KMS-11 (cell line): ENCODE results near the gene GLIPR2.

Experiments
- H2AFZ ChIP-seq: fragments of 200-600 bp; sonication (generic); 2 replicates; pipeline ENCODE4 v1.6.1; 2016; ENCODE audit warnings: antibody characterized with exemption, mixed run types, low read depth
- H3K27ac ChIP-seq: fragments of 200-600 bp; sonication (generic); 2 replicates; pipeline ENCODE4 v1.6.1; 2016; ENCODE audit warnings: mild to moderate bottlenecking, mixed run types
- H3K27me3 ChIP-seq: fragments of 200-600 bp; sonication (generic); 2 replicates; pipeline ENCODE4 v1.6.1; 2017; ENCODE audit warnings: mild to moderate bottlenecking, low read depth, mixed run types, moderate library complexity; ENCODE audit not compliant: insufficient read depth
- H3K36me3 ChIP-seq: fragments of 200-600 bp; sonication (generic); 2 replicates; pipeline ENCODE4 v1.6.1; 2017; ENCODE audit warnings: mild to moderate bottlenecking, mixed run types; ENCODE audit not compliant: insufficient read depth
- H3K4me1 ChIP-seq: fragments of 200-600 bp; sonication (generic); 2 replicates; pipeline ENCODE4 v1.6.1; 2016; ENCODE audit warnings: mild to moderate bottlenecking, low read depth, mixed run types; ENCODE audit not compliant: poor library complexity, severe bottlenecking
- H3K4me2 ChIP-seq: fragments of 200-600 bp; sonication (generic); 2 replicates; pipeline ENCODE4 v1.7.0; 2016; ENCODE audit warnings: mild to moderate bottlenecking, mixed run types
- H3K4me3 ChIP-seq: fragments of 200-600 bp; sonication (generic); IDR thresholded peaks from 2 replicates; pipeline ENCODE4 v1.6.1; 2017; ENCODE audit warnings: low read depth, low read length, mixed read lengths; ENCODE audit not compliant: insufficient read depth
- H3K79me2 ChIP-seq: fragments of 200-600 bp; sonication (generic); 2 replicates; pipeline ENCODE4 v1.6.1; 2016; ENCODE audit warnings: low read depth, mixed run types; ENCODE audit not compliant: insufficient read depth
- H3K9ac ChIP-seq: fragments of 200-600 bp; sonication (generic); 2 replicates; pipeline ENCODE4 v1.6.1; 2016; ENCODE audit warnings: mild to moderate bottlenecking, mixed run types
- H4K20me1 ChIP-seq: fragments of 200-600 bp; sonication (generic); 2 replicates; pipeline ENCODE4 v1.6.1; 2016; ENCODE audit warnings: mild to moderate bottlenecking, mixed run types; ENCODE audit not compliant: insufficient read depth
- CTCF ChIP-seq: fragments of 200-600 bp; sonication (generic); conservative IDR thresholded peaks from 2 replicates; pipeline ENCODE4 v1.6.1; 2017; ENCODE audit warnings: low read depth, mild to moderate bottlenecking, antibody characterized with exemption, low read length, moderate library complexity, mixed read lengths

Gene GLIPR2

DNA sequence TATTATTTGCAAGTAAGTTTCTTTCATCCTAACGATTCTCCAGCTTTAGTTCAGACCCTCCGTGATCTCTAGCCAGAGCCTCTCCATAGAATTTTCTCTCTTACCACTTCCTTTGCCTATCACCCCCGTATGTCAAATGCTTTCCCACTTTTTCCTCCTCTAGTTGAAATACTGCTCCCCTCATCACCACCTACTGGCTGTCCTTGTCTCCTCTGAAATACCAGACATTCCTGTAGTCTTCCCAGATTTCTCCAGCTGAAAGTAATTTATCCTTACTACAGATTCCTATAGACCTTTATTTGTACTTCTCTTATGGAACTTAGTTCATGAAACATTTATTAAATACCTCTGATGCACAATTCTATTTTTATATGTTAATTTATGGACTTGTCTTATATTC is 36.0 kb upstream of the GLIPR2 start:
- H3K27ac ChIP-seq = no peak overlapping the region
- H3K79me2 ChIP-seq = no peaks in the 10 kb centered on the region
- TF ChIP-seq CTCF = no peak
- no peaks in the 10 kb centered on the region for H3K36me3 ChIP-seq
- peaks cover 6% of the 10 kb centered on the region for H3K4me1 ChIP-seq
- H3K9ac ChIP-seq = no peak overlapping the region
- no peak overlapping the region for H3K4me3 ChIP-seq
- no peaks in the 10 kb centered on the region for H4K20me1 ChIP-seq
- no peak overlapping the region for H3K4me2 ChIP-seq
- no peaks in the 10 kb centered on the region for H3K27me3 ChIP-seq
- H2AFZ ChIP-seq = no peak overlapping the region

DNA sequence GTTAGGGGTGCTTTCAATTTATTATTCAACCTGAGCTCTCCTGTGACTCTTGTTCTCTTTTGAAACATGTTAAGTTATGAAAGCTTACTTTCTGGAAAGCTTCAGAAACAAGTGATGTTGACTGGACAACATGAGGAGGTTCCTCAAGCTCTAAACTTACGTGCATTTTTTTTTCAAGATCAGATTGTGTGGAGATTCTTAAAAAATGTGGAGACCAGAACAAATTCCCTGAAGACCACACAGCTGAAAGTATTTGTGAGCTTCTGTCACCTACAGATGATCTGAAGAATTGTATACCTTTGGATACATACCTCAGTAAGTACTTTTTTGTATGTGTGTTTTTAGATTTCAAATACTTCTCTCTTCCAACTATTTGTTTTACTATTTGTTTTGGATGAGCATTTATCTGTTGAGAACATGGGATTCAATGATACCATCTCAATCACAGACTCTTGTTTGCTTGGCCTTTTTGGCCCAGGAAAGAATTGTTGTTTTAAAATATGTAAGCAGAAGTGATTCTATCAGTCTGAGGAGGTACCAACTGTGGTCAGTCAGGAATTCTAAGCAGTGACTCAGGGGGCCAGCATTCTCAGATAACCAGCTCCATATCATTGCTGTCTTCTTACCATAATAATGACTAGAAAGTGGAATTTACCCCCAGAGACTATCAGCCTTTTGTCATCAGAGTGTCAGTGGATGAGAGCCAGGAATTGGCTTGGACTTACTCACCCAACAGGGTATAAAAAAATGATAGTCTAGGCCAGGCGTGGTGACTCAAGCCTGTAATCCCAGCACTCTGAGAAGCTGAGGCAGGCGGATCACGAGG is 34.4 kb upstream of the GLIPR2 start:
- Histone ChIP-seq H3K4me1 (peaks cover 6% of the 10 kb centered on the region), H4K20me1 (no peaks in the 10 kb centered on the region), H3K4me2 (no peak overlapping the region), H2AFZ (no peak overlapping the region), H3K36me3 (no peaks in the 10 kb centered on the region), H3K4me3 (no peak overlapping the region), H3K9ac (no peak overlapping the region), H3K27me3 (no peaks in the 10 kb centered on the region), H3K27ac (no peak overlapping the region), H3K79me2 (no peaks in the 10 kb centered on the region)
- no peak for TF ChIP-seq CTCF

- Histone ChIP-seq H3K27me3 (no peaks in the 10 kb centered on the region), H3K36me3 (no peaks in the 10 kb centered on the region), H3K4me1 (peaks cover 6% of the 10 kb centered on the region), H3K9ac (no peak overlapping the region), H4K20me1 (no peaks in the 10 kb centered on the region), H2AFZ (peak overlapping the region; percentile 42; the same call in 1 of the 2 replicates), H3K79me2 (no peaks in the 10 kb centered on the region), H3K27ac (no peak overlapping the region), H3K4me3 (no peak overlapping the region), H3K4me2 (no peak overlapping the region)
- TF ChIP-seq CTCF = peak; percentile 88
Observed at GRCh38 chr9:36102742-36103495, 33.6 kb upstream of the GLIPR2 start.

DNA sequence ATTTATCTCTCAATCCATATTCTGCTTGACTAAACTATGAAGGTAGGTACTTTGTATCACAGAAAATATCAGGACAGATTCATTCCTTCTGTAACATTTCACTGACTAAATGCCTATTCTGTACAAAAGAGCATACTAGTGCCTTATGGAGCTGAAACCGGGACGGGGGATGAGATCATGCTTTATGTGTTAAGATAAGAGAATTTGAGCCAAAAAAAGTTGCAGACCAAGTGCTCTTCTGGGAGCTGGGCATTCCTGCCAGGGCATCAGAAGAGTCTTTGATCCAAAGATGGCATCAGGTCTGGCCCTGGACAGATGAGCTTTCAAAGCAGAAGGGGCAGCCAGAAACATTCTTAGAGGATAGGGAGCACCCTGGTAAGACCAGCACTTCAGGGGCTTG is 27.5 kb upstream of the GLIPR2 start:
- Histone ChIP-seq H3K4me3 (no peak overlapping the region), H2AFZ (no peak overlapping the region)

More for the DNA sequence above, 27.5 kb upstream of the GLIPR2 start:
- no peak overlapping the region for H3K9ac ChIP-seq
- H3K27me3 ChIP-seq = no peaks in the 10 kb centered on the region
- H3K79me2 ChIP-seq = no peaks in the 10 kb centered on the region
- H3K4me2 ChIP-seq = no peak overlapping the region
- no peak for TF ChIP-seq CTCF
- H3K36me3 ChIP-seq = no peaks in the 10 kb centered on the region
- H3K27ac ChIP-seq = no peak overlapping the region
- H3K4me1 ChIP-seq = no peaks in the 10 kb centered on the region
- H4K20me1 ChIP-seq = no peaks in the 10 kb centered on the region
